ENCODE results near the gene C1QTNF8. TPM values are rescaled to one million over a fixed set of nuclear protein-coding genes. Genes with fewer than 3 reads are reported as not detected.

Gene C1QTNF8
- total and polyA plus RNA-seq, 2 of the 8 experiments (the other 6 are each of a cell fraction or from before 2014, with no cell fraction given), result not detected

- no peak overlapping the region for H3K14ac ChIP-seq (ENCODE audit: insufficient read length)
- no peaks in the 10 kb centered on the region for H3K23me2 ChIP-seq (ENCODE audit: low read depth, low read length)
- H2AFZ ChIP-seq (ENCODE audit: low read length), result no peak overlapping the region
- no peak overlapping the region for H3K4me3 ChIP-seq (ENCODE audit: extremely low read depth in 1 of 4, insufficient read depth in 2 of 4, low read depth in 3 of 4, low read length in 4 of 4)
- H3K36me3 ChIP-seq (ENCODE audit: control insufficient read depth in 2 of 4, insufficient read depth in 4 of 4, low read length in 3 of 4), result no peaks in the 10 kb centered on the region
- H3K79me2 ChIP-seq (ENCODE audit: control insufficient read depth in 1 of 2, insufficient read depth in 2 of 2, low read length in 2 of 2), result no peaks in the 10 kb centered on the region
- H4K8ac ChIP-seq (ENCODE audit: extremely low read depth, insufficient read depth, low read length), result no peak overlapping the region
- no peak overlapping the region for H4K5ac ChIP-seq (ENCODE audit: insufficient read length, low read depth, low read length)
- no peak overlapping the region for H3K18ac ChIP-seq (ENCODE audit: extremely low read depth, low read length)
- H3K23ac ChIP-seq (ENCODE audit: insufficient read length), result no peak overlapping the region
- H3K4ac ChIP-seq (replicated peaks; ENCODE audit: insufficient read length, low read depth, low read length), result no peak overlapping the region
- no peak overlapping the region for H2BK12ac ChIP-seq (ENCODE audit: low read depth, low read length)
- no peaks in the 10 kb centered on the region for H4K20me1 ChIP-seq (replicated peaks in 1 of 2; ENCODE audit: control insufficient read depth in 1 of 2, insufficient read depth in 2 of 2, low read length in 2 of 2)
- no peak overlapping the region for H2BK20ac ChIP-seq (ENCODE audit: low read length)
- WGBS, 2 experiments (ENCODE audit: extremely low coverage in 1 of 2, insufficient coverage in 1 of 2, insufficient read length in 1 of 2, insufficient replicate concordance in 2 of 2, low coverage in 1 of 2, low lambda C conversion rate in 2 of 2, missing lambda C conversion rate in 1 of 2), result 97% methylated on average over 8 of the region's 11 CpGs; no CpG with 5 or more reads in 1 of the 2 experiments
- no peaks in the 10 kb centered on the region for H3K9me3 ChIP-seq (ENCODE audit: insufficient read depth in 2 of 2, low read depth in 1 of 2, low read length in 1 of 2)
- no peak overlapping the region for H2BK5ac ChIP-seq (ENCODE audit: low read depth, low read length)
- DNase-seq (ENCODE audit: low read depth in 1 of 2, low spot score in 2 of 2) (no peak), FAIRE-seq (no peak)
- H3K4me1 ChIP-seq (replicated peaks in 1 of 4; ENCODE audit: control insufficient read depth in 3 of 4, insufficient read depth in 4 of 4, low read length in 3 of 4), result peaks cover 0 to 10% (median 5%) of the 10 kb centered on the region in 4 experiments; a peak in 6 of 7 replicates
- ChIA-PET POLR2A (ENCODE audit: partially characterized antibody) (no interaction called here), CTCF (ENCODE audit: partially characterized antibody) (interaction anchor here (0.6 to 1.1 kb wide), 3 partner anchors 23 to 798 kb away, joined by 3 read pairs; no protein-coding TSS in a partner anchor)
- no peak overlapping the region for H3K27ac ChIP-seq (ENCODE audit: low read depth, low read length)
- H4K91ac ChIP-seq (replicated peaks; ENCODE audit: insufficient read length, low read length), result no peak overlapping the region
- peaks cover 0 to 2% (median 0%) of the 10 kb centered on the region in 4 experiments; a peak in 2 of 7 replicates for H3K27me3 ChIP-seq (replicated peaks in 1 of 4; ENCODE audit: control insufficient read depth in 3 of 4, extremely low read depth in 1 of 4, insufficient read depth in 3 of 4, low read length in 3 of 4)
- no peaks in the 10 kb centered on the region for H3K79me1 ChIP-seq (ENCODE audit: low read depth, low read length)
- H2BK120ac ChIP-seq (replicated peaks; ENCODE audit: low read depth, low read length), result no peak overlapping the region
- H3K4me2 ChIP-seq (ENCODE audit: insufficient read depth in 1 of 2, low read depth in 2 of 2, low read length in 2 of 2), result no peak overlapping the region
- H3K9ac ChIP-seq (replicated peaks in 1 of 4; ENCODE audit: extremely low read depth in 1 of 4, low read depth in 3 of 4, low read length in 3 of 4), result no peak overlapping the region
- no peak overlapping the region for H2AK5ac ChIP-seq (ENCODE audit: low read depth, low read length)
- H3K56ac ChIP-seq (replicated peaks; ENCODE audit: insufficient read length, low read depth, low read length), result no peak overlapping the region
- no peak overlapping the region for H2BK15ac ChIP-seq (ENCODE audit: low read length)
- no peak for TF ChIP-seq ASH2L (IDR thresholded peaks at IDR 0.05; ENCODE audit: low read length)
- no peak for TF ChIP-seq BACH1 (IDR thresholded peaks at IDR 0.05; ENCODE audit: low read length)
- TF ChIP-seq SRF (IDR thresholded peaks at IDR 0.05; ENCODE audit: low read depth, low read length), result no peak
- TF ChIP-seq SP1 (IDR thresholded peaks at IDR 0.05; ENCODE audit: low read depth, low read length), result no peak
- no peak for TF ChIP-seq EZH2 (IDR thresholded peaks at IDR 0.05; ENCODE audit: low read depth, low read length, severe bottlenecking)
- no peak for TF ChIP-seq POLR2A (IDR thresholded peaks at IDR 0.05; ENCODE audit: control extremely low read depth in 1 of 2, low read depth in 2 of 2, low read length in 2 of 2)
- no peak for TF ChIP-seq TAF7 (optimal IDR thresholded peaks at IDR 0.05; ENCODE audit: borderline replicate concordance, low read depth, low read length)
- TF ChIP-seq PHF8 (conservative IDR thresholded peaks at IDR 0.05; ENCODE audit: low read depth, low read length), result no peak
- TF ChIP-seq EP300 (IDR thresholded peaks at IDR 0.05; ENCODE audit: borderline replicate concordance in 1 of 2, low read depth in 2 of 2, low read length in 2 of 2), result no peak
- no peak for TF ChIP-seq NANOG (IDR thresholded peaks at IDR 0.05; ENCODE audit: insufficient read depth, low read depth, low read length, poor library complexity, severe bottlenecking)
- no peak for TF ChIP-seq TBP (IDR thresholded peaks at IDR 0.05; ENCODE audit: low read depth, low read length)
- no peak for TF ChIP-seq POU5F1 (IDR thresholded peaks at IDR 0.05; ENCODE audit: low read depth, low read length)
- no peak for TF ChIP-seq GTF2F1 (IDR thresholded peaks at IDR 0.05; ENCODE audit: borderline replicate concordance, low read depth, low read length)
- no peak for TF ChIP-seq YY1 (IDR thresholded peaks at IDR 0.05; ENCODE audit: low read depth, low read length)
- no peak for TF ChIP-seq RBBP5 (IDR thresholded peaks at IDR 0.05; ENCODE audit: borderline replicate concordance, low read depth, low read length)
- no peak for TF ChIP-seq CBX5 (IDR thresholded peaks at IDR 0.05; ENCODE audit: low read depth, low read length)
These were observed 46.1 kb downstream of the C1QTNF8 start for GRCh38 chr16:1049976-1050247.

Measured in H1 (cell line).